ENCODE results near the gene ALG9.
A peak's percentile ranks its signal among the peaks of the same experiment; 100 is the strongest.
"Not testable (repeated sequence)": the region's sequence is repeated elsewhere in the genome, so short reads cannot be mapped to it uniquely, and the experiment has no call there.

The ALG9 gene

GRCh38 chr11:111908639-111909305, 37.4 kb upstream of the ALG9 start:
- H3K4me3 Mint-ChIP-seq = no peak overlapping the region
- peaks cover 0 to 6% of the 10 kb centered on the region in 2 donors for H3K9me3 Mint-ChIP-seq
- H3K27ac Mint-ChIP-seq = no peak overlapping the region
- DNase-seq (no peak), ATAC-seq (no peak)
- no peaks in the 10 kb centered on the region for H3K4me1 Mint-ChIP-seq
- peaks cover 39% of the 10 kb centered on the region for H3K27me3 Mint-ChIP-seq

- peaks cover 0 to 6% of the 10 kb centered on the region in 2 donors for H3K9me3 Mint-ChIP-seq
- H3K27ac Mint-ChIP-seq = no peak overlapping the region
- DNase-seq = no peak
- H3K4me1 Mint-ChIP-seq = no peaks in the 10 kb centered on the region
- no peak overlapping the region for H3K4me3 Mint-ChIP-seq
- H3K27me3 Mint-ChIP-seq = peaks cover 18% of the 10 kb centered on the region
- no peak for ATAC-seq
Measured at GRCh38 chr11:111906680-111907079, 35.3 kb upstream of the ALG9 start.

GRCh38 chr11:111905411-111905810, 34.0 kb upstream of the ALG9 start:
- H3K4me1 Mint-ChIP-seq = no peaks in the 10 kb centered on the region
- ATAC-seq = no peak
- H3K27me3 Mint-ChIP-seq = peaks cover 6% of the 10 kb centered on the region
- DNase-seq = no peak
- no peak overlapping the region for H3K27ac Mint-ChIP-seq
- no peak overlapping the region for H3K4me3 Mint-ChIP-seq
- peaks cover 0 to 6% of the 10 kb centered on the region in 2 donors for H3K9me3 Mint-ChIP-seq

GRCh38 chr11:111886844-111887243, 15.5 kb upstream of the ALG9 start:
- DNase-seq (no peak), ATAC-seq (no peak)
- Mint-ChIP-seq H3K4me1 (no peaks in the 10 kb centered on the region), H3K27me3 (no peaks in the 10 kb centered on the region), H3K27ac (no peak overlapping the region), H3K9me3 (no peaks in the 10 kb centered on the region), H3K4me3 (no peak overlapping the region)

GRCh38 chr11:111886032-111886431, 14.7 kb upstream of the ALG9 start:
- peaks cover 5% of the 10 kb centered on the region for H3K4me1 Mint-ChIP-seq
- ATAC-seq = no peak

GRCh38 chr11:111885053-111885452, 13.7 kb upstream of the ALG9 start:
- H3K4me1 Mint-ChIP-seq = peaks cover 11% of the 10 kb centered on the region
- DNase-seq, ATAC-seq, H3K4me3 Mint-ChIP-seq, H3K27ac Mint-ChIP-seq, H3K27me3 Mint-ChIP-seq, H3K9me3 Mint-ChIP-seq: not testable (repeated sequence)

More at GRCh38 chr11:111886032-111886431, 14.7 kb upstream of the ALG9 start:
- Mint-ChIP-seq H3K27me3 (no peaks in the 10 kb centered on the region), H3K27ac (no peak overlapping the region), H3K9me3 (no peaks in the 10 kb centered on the region), H3K4me3 (no peak overlapping the region)
- DNase-seq = no peak

- Mint-ChIP-seq H3K9me3 (no peaks in the 10 kb centered on the region), H3K27ac (no peak overlapping the region), H3K4me3 (no peak overlapping the region), H3K4me1 (peaks cover 18% of the 10 kb centered on the region), H3K27me3 (no peaks in the 10 kb centered on the region)
- ATAC-seq (no peak), DNase-seq (no peak)
Measured at GRCh38 chr11:111882202-111882601, 10.8 kb upstream of the ALG9 start.

- ATAC-seq = peak; percentile 4
- H3K4me1 Mint-ChIP-seq = peaks cover 18% of the 10 kb centered on the region
- H3K4me3 Mint-ChIP-seq = peak overlapping the region; percentile 93 to 94
- H3K27me3 Mint-ChIP-seq = no peaks in the 10 kb centered on the region
- peak overlapping the region; percentile 99 to 100 for H3K27ac Mint-ChIP-seq
- no peaks in the 10 kb centered on the region for H3K9me3 Mint-ChIP-seq
- DNase-seq = no peak
Measured at GRCh38 chr11:111879637-111879960, 8.2 kb upstream of the ALG9 start.

- Mint-ChIP-seq H3K4me1 (peaks cover 18% of the 10 kb centered on the region), H3K9me3 (no peaks in the 10 kb centered on the region), H3K4me3 (peak within 1 kb of the TSS; percentile 93 to 94), H3K27ac (peak within 1 kb of the TSS; percentile 99 to 100), H3K27me3 (no peaks in the 10 kb centered on the region)
- ATAC-seq (peak; percentile 97), DNase-seq (peak; percentile 95)
Measured at GRCh38 chr11:111878849-111879636, 7.7 kb upstream of the ALG9 start, which contains the start of the genes CFAP68 and FDXACB1. Gene CFAP68, plus strand, starts transcription at chr11:111879541. Its CDS starts 20 bp downstream, at chr11:111879561. Gene FDXACB1, minus strand, starts transcription at chr11:111879165. Its CDS starts 33 bp downstream, at chr11:111879132.

- H3K9me3 Mint-ChIP-seq = no peaks in the 10 kb centered on the region
- H3K27ac Mint-ChIP-seq = peak overlapping the region; percentile 99 to 100
- DNase-seq (no peak), ATAC-seq (peak; percentile 8)
- H3K4me3 Mint-ChIP-seq = peak overlapping the region; percentile 93 to 94
- no peaks in the 10 kb centered on the region for H3K27me3 Mint-ChIP-seq
- H3K4me1 Mint-ChIP-seq = peaks cover 18% of the 10 kb centered on the region
Measured at GRCh38 chr11:111878385-111878848, 7.0 kb upstream of the ALG9 start.

- no peak for ATAC-seq
- H3K4me3 Mint-ChIP-seq = peak overlapping the region; percentile 93 to 95
- no peak for DNase-seq
- peak overlapping the region; percentile 89 to 95 for H3K27ac Mint-ChIP-seq
- H3K9me3 Mint-ChIP-seq = no peaks in the 10 kb centered on the region
- H3K4me1 Mint-ChIP-seq = peaks cover 10% of the 10 kb centered on the region
- no peaks in the 10 kb centered on the region for H3K27me3 Mint-ChIP-seq
Measured at GRCh38 chr11:111871693-111872161, 346 bp upstream of the ALG9 start.

GRCh38 chr11:111870522-111870885, 877 bp downstream of the ALG9 start:
- H3K4me1 Mint-ChIP-seq = peaks cover 10% of the 10 kb centered on the region
- DNase-seq (no peak), ATAC-seq (peak; percentile 13)
- no peaks in the 10 kb centered on the region for H3K9me3 Mint-ChIP-seq
- H3K4me3 Mint-ChIP-seq = peak overlapping the region; percentile 93 to 95
- H3K27me3 Mint-ChIP-seq = no peaks in the 10 kb centered on the region
- H3K27ac Mint-ChIP-seq = peak overlapping the region; percentile 89 to 95

GRCh38 chr11:111870113-111870512, 1.3 kb downstream of the ALG9 start:
- H3K9me3 Mint-ChIP-seq = no peaks in the 10 kb centered on the region
- H3K27me3 Mint-ChIP-seq = no peaks in the 10 kb centered on the region
- peak overlapping the region; percentile 34 to 40 for H3K4me3 Mint-ChIP-seq
- no peak overlapping the region for H3K27ac Mint-ChIP-seq
- ATAC-seq (no peak), DNase-seq (no peak)
- peaks cover 10% of the 10 kb centered on the region for H3K4me1 Mint-ChIP-seq

- Mint-ChIP-seq H3K27me3 (no peaks in the 10 kb centered on the region), H3K27ac (no peak overlapping the region), H3K4me1 (no peaks in the 10 kb centered on the region), H3K9me3 (no peaks in the 10 kb centered on the region), H3K4me3 (no peak overlapping the region)
- ATAC-seq = no peak
- no peak for DNase-seq
Measured at GRCh38 chr11:111860257-111860656, 11.1 kb downstream of the ALG9 start.

GRCh38 chr11:111855506-111855905, 15.9 kb downstream of the ALG9 start:
- Mint-ChIP-seq H3K4me3 (no peak overlapping the region), H3K27me3 (no peaks in the 10 kb centered on the region), H3K4me1 (no peaks in the 10 kb centered on the region), H3K9me3 (no peaks in the 10 kb centered on the region), H3K27ac (no peak overlapping the region)
- no peak for ATAC-seq
- no peak for DNase-seq

GRCh38 chr11:111852103-111852502, 19.3 kb downstream of the ALG9 start:
- H3K27me3 Mint-ChIP-seq = no peaks in the 10 kb centered on the region
- no peaks in the 10 kb centered on the region for H3K4me1 Mint-ChIP-seq
- no peak for DNase-seq
- H3K4me3 Mint-ChIP-seq = no peak overlapping the region
- no peak overlapping the region for H3K27ac Mint-ChIP-seq
- no peaks in the 10 kb centered on the region for H3K9me3 Mint-ChIP-seq
- no peak for ATAC-seq

Measured in stimulated activated naive CD8-positive, alpha-beta T cell treated with anti-CD3 and anti-CD28 coated beads, Interleukin-15, amount 100 ng/mL, for 72 hours (primary cell).